ENCODE results near the gene XCR1.
"Not testable (repeated sequence)": the region's sequence is repeated elsewhere in the genome, so short reads cannot be mapped to it uniquely, and the experiment has no call there.

XCR1 gene

GRCh38 chr3:46049093-46049492 is 21.8 kb upstream of the XCR1 start:
- ChIA-PET CTCF (no interaction called here), POLR2A (ENCODE audit: low non-redundant PET) (no interaction called here)
- no peak overlapping the region for H3K27ac ChIP-seq
- no peak for DNase-seq (ENCODE audit: low spot score)
- no peak for TF ChIP-seq CTCF (conservative IDR thresholded peaks at IDR 0.05; ENCODE audit: low read depth)

GRCh38 chr3:46046231-46046630 is 18.9 kb upstream of the XCR1 start:
- CTCF ChIA-PET; DNase-seq (ENCODE audit: low spot score); POLR2A ChIA-PET (ENCODE audit: low non-redundant PET); H3K27ac ChIP-seq: not testable (repeated sequence)

- no peak overlapping the region for H3K27ac ChIP-seq
- ChIA-PET POLR2A (ENCODE audit: low non-redundant PET) (no interaction called here), CTCF (no interaction called here)
- no peak for TF ChIP-seq CTCF (conservative IDR thresholded peaks at IDR 0.05; ENCODE audit: low read depth)
- no peak for DNase-seq (ENCODE audit: low spot score)
Measured at GRCh38 chr3:46038916-46039315, 11.6 kb upstream of the XCR1 start.

GRCh38 chr3:46038071-46038470 is 10.8 kb upstream of the XCR1 start:
- DNase-seq (ENCODE audit: low spot score); POLR2A ChIA-PET (ENCODE audit: low non-redundant PET); H3K27ac ChIP-seq; CTCF ChIA-PET: not testable (repeated sequence)

GRCh38 chr3:46036191-46036590 is 8.9 kb upstream of the XCR1 start:
- DNase-seq (ENCODE audit: low spot score), result no peak
- H3K27ac ChIP-seq, result no peak overlapping the region
- no peak for TF ChIP-seq CTCF (conservative IDR thresholded peaks at IDR 0.05; ENCODE audit: low read depth)
- CTCF ChIA-PET, result no interaction called here
- POLR2A ChIA-PET (ENCODE audit: low non-redundant PET), result no interaction called here

GRCh38 chr3:46031747-46032146 is 4.5 kb upstream of the XCR1 start:
- POLR2A ChIA-PET (ENCODE audit: low non-redundant PET), result no interaction called here
- no peak for DNase-seq (ENCODE audit: low spot score)
- no peak overlapping the region for H3K27ac ChIP-seq
- no peak for TF ChIP-seq CTCF (conservative IDR thresholded peaks at IDR 0.05; ENCODE audit: low read depth)
- CTCF ChIA-PET, result no interaction called here

GRCh38 chr3:46031269-46031668 is 4.0 kb upstream of the XCR1 start:
- DNase-seq (ENCODE audit: low spot score), result no peak
- no peak for TF ChIP-seq CTCF (conservative IDR thresholded peaks at IDR 0.05; ENCODE audit: low read depth)
- no peak overlapping the region for H3K27ac ChIP-seq
- ChIA-PET POLR2A (ENCODE audit: low non-redundant PET) (no interaction called here), CTCF (no interaction called here)

- no peak overlapping the region for H3K27ac ChIP-seq
- POLR2A ChIA-PET (ENCODE audit: low non-redundant PET), result no interaction called here
- no peak for DNase-seq (ENCODE audit: low spot score)
- TF ChIP-seq CTCF (conservative IDR thresholded peaks at IDR 0.05; ENCODE audit: low read depth), result no peak
- CTCF ChIA-PET, result no interaction called here
Measured at GRCh38 chr3:46030626-46031025, 3.3 kb upstream of the XCR1 start.

Data from RWPE1 (cell line).